Urothelium cell line (cell line): Measurements from ENCODE around the gene CDH12.
"Not testable (repeated sequence)": the region's sequence is repeated elsewhere in the genome, so short reads cannot be mapped to it uniquely, and the experiment has no call there.

Source experiments
- DNase-seq: peaks from one replicate; pipeline ENCODE4 v3.0.0; 2011; ENCODE audit warnings: low spot score, mixed read lengths
- FAIRE-seq: peaks from 2 replicates; lab custom pipeline; 2011; peaks lifted over from hg19 to GRCh38; lab: Jason Lieb, UNC

Gene CDH12

GRCh38 chr5:22188651-22189050 lies 664.5 kb downstream of the CDH12 start:
- DNase-seq, FAIRE-seq: not testable (repeated sequence)

GRCh38 chr5:22187632-22188228 lies 665.4 kb downstream of the CDH12 start:
- DNase-seq, FAIRE-seq: not testable (repeated sequence)

- not testable (repeated sequence) for FAIRE-seq, DNase-seq
These were observed 683.9 kb downstream of the CDH12 start for GRCh38 chr5:22169226-22169625.

- DNase-seq = not testable (repeated sequence)
- peak; percentile 66 for FAIRE-seq
These were observed 684.4 kb downstream of the CDH12 start for GRCh38 chr5:22168704-22169103.

- not testable (repeated sequence) for FAIRE-seq, DNase-seq
These were observed 687.2 kb downstream of the CDH12 start for GRCh38 chr5:22165931-22166330.

- DNase-seq = not testable (repeated sequence)
- FAIRE-seq = peak; percentile 98
These were observed 688.0 kb downstream of the CDH12 start for GRCh38 chr5:22164910-22165748.

GRCh38 chr5:22156953-22157352 lies 696.2 kb downstream of the CDH12 start:
- peak; percentile 50 for FAIRE-seq
- not testable (repeated sequence) for DNase-seq

- not testable (repeated sequence) for FAIRE-seq, DNase-seq
These were observed 698.4 kb downstream of the CDH12 start for GRCh38 chr5:22154779-22155178.

GRCh38 chr5:22151801-22152200 lies 701.3 kb downstream of the CDH12 start:
- peak; percentile 82 for FAIRE-seq
- not testable (repeated sequence) for DNase-seq

- not testable (repeated sequence) for DNase-seq, FAIRE-seq
These were observed 712.7 kb downstream of the CDH12 start for GRCh38 chr5:22140418-22140817.

GRCh38 chr5:22139662-22140300 lies 713.4 kb downstream of the CDH12 start:
- peak; percentile 50 for FAIRE-seq
- DNase-seq = not testable (repeated sequence)

GRCh38 chr5:22111320-22111719 lies 741.8 kb downstream of the CDH12 start:
- no peak for FAIRE-seq
- DNase-seq = no peak

- no peak for FAIRE-seq
- no peak for DNase-seq
These were observed 743.8 kb downstream of the CDH12 start for GRCh38 chr5:22109315-22109714.

- FAIRE-seq = no peak
- DNase-seq = no peak
These were observed 744.6 kb downstream of the CDH12 start for GRCh38 chr5:22108545-22108944.

- DNase-seq (no peak), FAIRE-seq (no peak)
These were observed 750.3 kb downstream of the CDH12 start for GRCh38 chr5:22102823-22103359.

- FAIRE-seq (no peak), DNase-seq (no peak)
These were observed 764.6 kb downstream of the CDH12 start for GRCh38 chr5:22088517-22088916.

GRCh38 chr5:22079566-22079965 lies 773.6 kb downstream of the CDH12 start:
- FAIRE-seq = no peak
- DNase-seq = no peak

GRCh38 chr5:22079002-22079401 lies 774.1 kb downstream of the CDH12 start:
- FAIRE-seq = no peak
- DNase-seq = no peak

GRCh38 chr5:22076586-22076985 lies 776.6 kb downstream of the CDH12 start:
- FAIRE-seq (no peak), DNase-seq (no peak)

GRCh38 chr5:22070186-22070728 lies 782.9 kb downstream of the CDH12 start:
- DNase-seq = no peak
- FAIRE-seq = no peak

- FAIRE-seq (no peak), DNase-seq (no peak)
These were observed 789.4 kb downstream of the CDH12 start for GRCh38 chr5:22063717-22064116.
